H1 (cell line): ENCODE data around the gene DEGS2. TPM values are rescaled to one million over a fixed set of nuclear protein-coding genes. Genes with fewer than 3 reads are reported as not detected.

Experiments used
- CHD7 ChIP-seq: fragments of 300-600 bp; sonication (generic); IDR thresholded peaks from 2 replicates; pipeline ENCODE4 v1.7.1; 2012; ENCODE audit warnings: low read length, moderate library complexity, mild to moderate bottlenecking, inconsistent platforms; ENCODE audit not compliant: insufficient replicate concordance
- HDAC6 ChIP-seq: IDR thresholded peaks from one replicate; pipeline ENCODE4 v1.7.1; 2012; ENCODE audit warnings: low read depth, mild to moderate bottlenecking, inconsistent platforms, low read length, moderate library complexity
- TEAD4 ChIP-seq: IDR thresholded peaks from 2 replicates; pipeline ENCODE4 v1.6.1; 2012; ENCODE audit warnings: low read depth, low read length, inconsistent platforms, mixed read lengths
- polyA plus RNA-seq, 7 experiments: library from polyadenylated mRNA; depleted of rRNA in 3 of 7; stranded (reverse) in 5 of 7; unstranded in 2 of 7; fragments of >200 nt in 5 of 7; fragments of 200-250 nt in 2 of 7; gene quantifications; 1 replicate in 5 of 7; 2 replicates in 1 of 7; 4 replicates in 1 of 7; pipeline versions ENCODE4 v1.2.1 to v1.2.3, GENCODE V29; 2011 to 2013; ENCODE audit warnings: missing spikeins in 2 of 7, mixed read lengths in 2 of 7
- total RNA-seq: library from RNA; stranded (reverse); fragmentation: NEBNext Ultra II Directional; extraction: Animal tissue kit (Norgen Biotek cat#: 25700); gene quantifications from 2 replicates; pipeline ENCODE4 v1.2.1, GENCODE V29; 2021

The DEGS2 gene
- total and polyA plus RNA-seq, 2 of the 8 experiments (the other 6 are each of a cell fraction or from before 2014, with no cell fraction given), result 0.61 to 0.82 TPM

- TF ChIP-seq CHD7 (no peak), TEAD4 (no peak), HDAC6 (no peak)
Observed at GRCh38 chr14:100107236-100107635, 52.2 kb downstream of the DEGS2 start (continued).
